KMS-11 (cell line): ENCODE results near the gene FUT9.

ENCODE experiments used
- H2AFZ ChIP-seq: fragments of 200-600 bp; sonication (generic); 2 replicates; pipeline ENCODE4 v1.6.1; 2016; ENCODE audit warnings: antibody characterized with exemption, mixed run types, low read depth
- H3K27ac ChIP-seq: fragments of 200-600 bp; sonication (generic); 2 replicates; pipeline ENCODE4 v1.6.1; 2016; ENCODE audit warnings: mild to moderate bottlenecking, mixed run types
- H3K27me3 ChIP-seq: fragments of 200-600 bp; sonication (generic); 2 replicates; pipeline ENCODE4 v1.6.1; 2017; ENCODE audit warnings: mild to moderate bottlenecking, low read depth, mixed run types, moderate library complexity; ENCODE audit not compliant: insufficient read depth
- H3K36me3 ChIP-seq: fragments of 200-600 bp; sonication (generic); 2 replicates; pipeline ENCODE4 v1.6.1; 2017; ENCODE audit warnings: mild to moderate bottlenecking, mixed run types; ENCODE audit not compliant: insufficient read depth
- H3K4me1 ChIP-seq: fragments of 200-600 bp; sonication (generic); 2 replicates; pipeline ENCODE4 v1.6.1; 2016; ENCODE audit warnings: mild to moderate bottlenecking, low read depth, mixed run types; ENCODE audit not compliant: poor library complexity, severe bottlenecking
- H3K4me2 ChIP-seq: fragments of 200-600 bp; sonication (generic); 2 replicates; pipeline ENCODE4 v1.7.0; 2016; ENCODE audit warnings: mild to moderate bottlenecking, mixed run types
- H3K4me3 ChIP-seq: fragments of 200-600 bp; sonication (generic); IDR thresholded peaks from 2 replicates; pipeline ENCODE4 v1.6.1; 2017; ENCODE audit warnings: low read depth, low read length, mixed read lengths; ENCODE audit not compliant: insufficient read depth
- H3K79me2 ChIP-seq: fragments of 200-600 bp; sonication (generic); 2 replicates; pipeline ENCODE4 v1.6.1; 2016; ENCODE audit warnings: low read depth, mixed run types; ENCODE audit not compliant: insufficient read depth
- H3K9ac ChIP-seq: fragments of 200-600 bp; sonication (generic); 2 replicates; pipeline ENCODE4 v1.6.1; 2016; ENCODE audit warnings: mild to moderate bottlenecking, mixed run types
- H4K20me1 ChIP-seq: fragments of 200-600 bp; sonication (generic); 2 replicates; pipeline ENCODE4 v1.6.1; 2016; ENCODE audit warnings: mild to moderate bottlenecking, mixed run types; ENCODE audit not compliant: insufficient read depth
- CTCF ChIP-seq: fragments of 200-600 bp; sonication (generic); conservative IDR thresholded peaks from 2 replicates; pipeline ENCODE4 v1.6.1; 2017; ENCODE audit warnings: low read depth, mild to moderate bottlenecking, antibody characterized with exemption, low read length, moderate library complexity, mixed read lengths

FUT9 gene

GRCh38 chr6:96184798-96185197 is 169.0 kb downstream of the FUT9 start:
- H3K27me3 ChIP-seq, result no peaks in the 10 kb centered on the region
- no peaks in the 10 kb centered on the region for H3K79me2 ChIP-seq
- no peaks in the 10 kb centered on the region for H3K36me3 ChIP-seq
- no peak overlapping the region for H2AFZ ChIP-seq
- H3K27ac ChIP-seq, result no peak overlapping the region
- no peaks in the 10 kb centered on the region for H3K4me1 ChIP-seq
- TF ChIP-seq CTCF, result no peak
- H3K4me3 ChIP-seq, result no peak overlapping the region
- no peaks in the 10 kb centered on the region for H4K20me1 ChIP-seq
- no peak overlapping the region for H3K9ac ChIP-seq
- no peak overlapping the region for H3K4me2 ChIP-seq

GRCh38 chr6:96186094-96186493 is 170.3 kb downstream of the FUT9 start:
- Histone ChIP-seq H3K4me3 (no peak overlapping the region), H4K20me1 (no peaks in the 10 kb centered on the region)

GRCh38 chr6:96186516-96187195 is 170.9 kb downstream of the FUT9 start:
- TF ChIP-seq CTCF, result no peak
- Histone ChIP-seq H2AFZ (no peak overlapping the region), H3K4me3 (no peak overlapping the region), H3K9ac (no peak overlapping the region), H3K4me1 (no peaks in the 10 kb centered on the region), H3K4me2 (no peak overlapping the region), H3K27me3 (no peaks in the 10 kb centered on the region), H3K27ac (no peak overlapping the region), H3K79me2 (no peaks in the 10 kb centered on the region), H3K36me3 (no peaks in the 10 kb centered on the region), H4K20me1 (no peaks in the 10 kb centered on the region)

More at GRCh38 chr6:96186094-96186493, 170.3 kb downstream of the FUT9 start:
- H3K27ac ChIP-seq, result no peak overlapping the region
- H3K9ac ChIP-seq, result no peak overlapping the region
- H3K4me1 ChIP-seq, result no peaks in the 10 kb centered on the region
- H3K36me3 ChIP-seq, result no peaks in the 10 kb centered on the region
- H3K79me2 ChIP-seq, result no peaks in the 10 kb centered on the region
- no peak overlapping the region for H2AFZ ChIP-seq
- H3K4me2 ChIP-seq, result no peak overlapping the region
- H3K27me3 ChIP-seq, result no peaks in the 10 kb centered on the region
- no peak for TF ChIP-seq CTCF

GRCh38 chr6:96194675-96195074 is 178.9 kb downstream of the FUT9 start:
- Histone ChIP-seq H3K27ac (no peak overlapping the region), H3K9ac (no peak overlapping the region), H3K4me2 (no peak overlapping the region), H3K4me1 (no peaks in the 10 kb centered on the region), H3K4me3 (no peak overlapping the region), H3K79me2 (no peaks in the 10 kb centered on the region), H3K36me3 (no peaks in the 10 kb centered on the region), H4K20me1 (no peaks in the 10 kb centered on the region), H2AFZ (no peak overlapping the region), H3K27me3 (no peaks in the 10 kb centered on the region)
- TF ChIP-seq CTCF, result no peak
